ENCODE measurements around the gene KANSL1L. TPM values are rescaled to one million over a fixed set of nuclear protein-coding genes. Genes with fewer than 3 reads are reported as not detected.

Gene KANSL1L
- total RNA-seq, 1 experiment from 2014 or later = 8.4 TPM

GRCh38 chr2:210086930-210087329, 84.3 kb downstream of the KANSL1L start:
- DNase-seq (ENCODE audit: extremely low read depth, low read depth) = no peak

GRCh38 chr2:210086292-210086691, 84.9 kb downstream of the KANSL1L start:
- no peak for DNase-seq (ENCODE audit: extremely low read depth, low read depth)

- DNase-seq (ENCODE audit: extremely low read depth, low read depth) = peak; percentile 41
Measured at GRCh38 chr2:210072922-210073509, 98.2 kb downstream of the KANSL1L start.

GRCh38 chr2:210072493-210072892, 98.7 kb downstream of the KANSL1L start:
- DNase-seq (ENCODE audit: extremely low read depth, low read depth) = no peak

GRCh38 chr2:210063306-210063705, 107.9 kb downstream of the KANSL1L start:
- DNase-seq (ENCODE audit: extremely low read depth, low read depth) = no peak

- no peak for DNase-seq (ENCODE audit: extremely low read depth, low read depth)
Measured at GRCh38 chr2:210055825-210056224, 115.4 kb downstream of the KANSL1L start.

- DNase-seq (ENCODE audit: extremely low read depth, low read depth) = no peak
Measured at GRCh38 chr2:210054696-210055095, 116.5 kb downstream of the KANSL1L start.

- DNase-seq (ENCODE audit: extremely low read depth, low read depth) = no peak
Measured at GRCh38 chr2:210050885-210051284, 120.3 kb downstream of the KANSL1L start.

GRCh38 chr2:210049831-210050230, 121.4 kb downstream of the KANSL1L start:
- DNase-seq (ENCODE audit: extremely low read depth, low read depth) = no peak

GRCh38 chr2:210046851-210047500, 124.2 kb downstream of the KANSL1L start:
- DNase-seq (ENCODE audit: extremely low read depth, low read depth) = no peak

- DNase-seq (ENCODE audit: extremely low read depth, low read depth) = no peak
Measured at GRCh38 chr2:210038078-210038477, 133.1 kb downstream of the KANSL1L start.

- no peak for DNase-seq (ENCODE audit: extremely low read depth, low read depth)
Measured at GRCh38 chr2:210035679-210036078, 135.5 kb downstream of the KANSL1L start.

- no peak for DNase-seq (ENCODE audit: extremely low read depth, low read depth)
Measured at GRCh38 chr2:210034087-210034683, 137.0 kb downstream of the KANSL1L start.

GRCh38 chr2:210028178-210028577, 143.0 kb downstream of the KANSL1L start:
- no peak for DNase-seq (ENCODE audit: extremely low read depth, low read depth)

GRCh38 chr2:210027608-210028007, 143.6 kb downstream of the KANSL1L start:
- DNase-seq (ENCODE audit: extremely low read depth, low read depth) = no peak

- DNase-seq (ENCODE audit: extremely low read depth, low read depth) = no peak
Measured at GRCh38 chr2:210022824-210023223, 148.4 kb downstream of the KANSL1L start.

GRCh38 chr2:210020138-210020537, 151.1 kb downstream of the KANSL1L start:
- no peak for DNase-seq (ENCODE audit: extremely low read depth, low read depth)

- DNase-seq (ENCODE audit: extremely low read depth, low read depth) = no peak
Measured at GRCh38 chr2:210009896-210010295, 161.3 kb downstream of the KANSL1L start.

- no peak for DNase-seq (ENCODE audit: extremely low read depth, low read depth)
Measured at GRCh38 chr2:210009126-210009525, 162.1 kb downstream of the KANSL1L start.

GRCh38 chr2:210007895-210008294, 163.3 kb downstream of the KANSL1L start:
- no peak for DNase-seq (ENCODE audit: extremely low read depth, low read depth)

- DNase-seq (ENCODE audit: extremely low read depth, low read depth) = no peak
Measured at GRCh38 chr2:210004881-210005280, 166.3 kb downstream of the KANSL1L start.

GRCh38 chr2:210003359-210003758, 167.8 kb downstream of the KANSL1L start:
- DNase-seq (ENCODE audit: extremely low read depth, low read depth) = no peak

Measured in NCI-H460 (cell line).